Limb (tissue), 2 donors: ENCODE results near the gene BCAS3.
"Not testable (repeated sequence)": the region's sequence is repeated elsewhere in the genome, so short reads cannot be mapped to it uniquely, and the experiment has no call there.

ENCODE experiments used
- DNase-seq, 2 donors: peaks; one replicate each; pipeline ENCODE4 v3.0.0-alpha.2; 2016; ENCODE audit errors: extremely low spot score in 2 of 2

The BCAS3 gene

GRCh38 chr17:60744355-60744966 lies 66.8 kb downstream of the BCAS3 start:
- DNase-seq, result no peak

- DNase-seq, result no peak
These were observed 67.9 kb downstream of the BCAS3 start for GRCh38 chr17:60745544-60745943.

GRCh38 chr17:60747069-60747808 lies 69.6 kb downstream of the BCAS3 start:
- no peak for DNase-seq

GRCh38 chr17:60748204-60748603 lies 70.6 kb downstream of the BCAS3 start:
- DNase-seq, result no peak

- no peak for DNase-seq
These were observed 71.4 kb downstream of the BCAS3 start for GRCh38 chr17:60749050-60749449.

GRCh38 chr17:60749708-60750107 lies 72.1 kb downstream of the BCAS3 start:
- no peak for DNase-seq

- DNase-seq, result no peak
These were observed 73.0 kb downstream of the BCAS3 start for GRCh38 chr17:60750640-60751039.

- no peak for DNase-seq
These were observed 74.2 kb downstream of the BCAS3 start for GRCh38 chr17:60751884-60752283.

- DNase-seq, result no peak
These were observed 75.4 kb downstream of the BCAS3 start for GRCh38 chr17:60752873-60753577.

GRCh38 chr17:60754057-60754604 lies 76.5 kb downstream of the BCAS3 start:
- DNase-seq, result no peak

- DNase-seq, result not testable (repeated sequence)
These were observed 79.1 kb downstream of the BCAS3 start for GRCh38 chr17:60756798-60757197.

GRCh38 chr17:60757437-60757836 lies 79.8 kb downstream of the BCAS3 start:
- no peak for DNase-seq

- no peak for DNase-seq
These were observed 82.1 kb downstream of the BCAS3 start for GRCh38 chr17:60759756-60760155.

- not testable (repeated sequence) for DNase-seq
These were observed 83.7 kb downstream of the BCAS3 start for GRCh38 chr17:60761301-60761700.

GRCh38 chr17:60766778-60767190 lies 89.1 kb downstream of the BCAS3 start:
- no peak for DNase-seq

- no peak for DNase-seq
These were observed 90.2 kb downstream of the BCAS3 start for GRCh38 chr17:60767744-60768308.

GRCh38 chr17:60769327-60769726 lies 91.7 kb downstream of the BCAS3 start:
- DNase-seq, result no peak

- no peak for DNase-seq
These were observed 93.3 kb downstream of the BCAS3 start for GRCh38 chr17:60770946-60771422.

- not testable (repeated sequence) for DNase-seq
These were observed 94.0 kb downstream of the BCAS3 start for GRCh38 chr17:60771621-60772020.

- no peak for DNase-seq
These were observed 95.9 kb downstream of the BCAS3 start for GRCh38 chr17:60773552-60773951.

GRCh38 chr17:60781880-60782412 lies 104.3 kb downstream of the BCAS3 start:
- no peak for DNase-seq
